Esophagus squamous epithelium (tissue), 4 donors: ENCODE results near the gene CHCHD3.

Experiments
- CTCF ChIP-seq, 6 experiments: fragments of 450-650 bp in 4 of 6; fragments of 200-600 bp in 2 of 6; sonication (generic) in 2 of 6; IDR thresholded peaks; one replicate each; pipeline ENCODE4 v1.5.1; 2016 to 2019; ENCODE audit warnings: antibody characterized with exemption in 6 of 6, mild to moderate bottlenecking in 4 of 6, moderate library complexity in 4 of 6
- POLR2A ChIP-seq, 4 donors: fragments of 450-650 bp; IDR thresholded peaks; one replicate each; pipeline ENCODE4 v1.6.1; 2017; ENCODE audit warnings: antibody characterized with exemption in 4 of 4, mild to moderate bottlenecking in 4 of 4, moderate library complexity in 3 of 4

- TF ChIP-seq CTCF (IDR thresholded peaks at IDR 0.05), result no peak
- TF ChIP-seq POLR2A (IDR thresholded peaks at IDR 0.05), result no peak
These were observed 343.6 kb downstream of the CHCHD3 start for GRCh38 chr7:132738254-132738653.
